IPS-18c (cell line): Measurements from ENCODE around the gene TECPR2.
A peak's percentile ranks its signal among the peaks of the same experiment; 100 is the strongest.

Source experiments
- H3K4me3 ChIP-seq: 2 replicates; pipeline ENCODE4 v1.7.0; 2013; ENCODE audit warnings: low read depth, mild to moderate bottlenecking, low read length, moderate library complexity; ENCODE audit not compliant: insufficient read depth
- H3K9me3 ChIP-seq: one replicate; pipeline ENCODE4 v1.6.1; 2013; ENCODE audit warnings: mild to moderate bottlenecking, low read length, moderate library complexity; ENCODE audit not compliant: control insufficient read depth, insufficient read depth

TECPR2 gene

GRCh38 chr14:102362545-102363181 lies at the start of gene TECPR2, which contains the start of gene CINP:
TECPR2 (plus strand) TSS chr14:102362941; CDS start chr14:102376722, 13,781 bp downstream.
CINP (minus strand) TSS chr14:102362890; CDS start chr14:102362851, 39 bp downstream.
- no peaks in the 10 kb centered on the region for H3K9me3 ChIP-seq
- H3K4me3 ChIP-seq = peak within 1 kb of the TSS; percentile 58

GRCh38 chr14:102314242-102315011 lies 48.3 kb upstream of the TECPR2 start:
- H3K4me3 ChIP-seq = peak overlapping the region; percentile 72
- H3K9me3 ChIP-seq = no peaks in the 10 kb centered on the region

GRCh38 chr14:102315121-102315520 lies 47.6 kb upstream of the TECPR2 start:
- H3K4me3 ChIP-seq = no peak overlapping the region

GRCh38 chr14:102316338-102316742 lies 46.4 kb upstream of the TECPR2 start:
- peak overlapping the region; percentile 50 for H3K4me3 ChIP-seq
- H3K9me3 ChIP-seq = no peaks in the 10 kb centered on the region

More at GRCh38 chr14:102315121-102315520, 47.6 kb upstream of the TECPR2 start:
- H3K9me3 ChIP-seq = no peaks in the 10 kb centered on the region

GRCh38 chr14:102316743-102317563 lies 45.8 kb upstream of the TECPR2 start:
- H3K9me3 ChIP-seq = no peaks in the 10 kb centered on the region
- peak overlapping the region; percentile 71 for H3K4me3 ChIP-seq

- Histone ChIP-seq H3K9me3 (no peaks in the 10 kb centered on the region), H3K4me3 (peak overlapping the region; percentile 71)
Measured at GRCh38 chr14:102317564-102318248, 45.0 kb upstream of the TECPR2 start.

- H3K9me3 ChIP-seq = no peaks in the 10 kb centered on the region
- H3K4me3 ChIP-seq = peak overlapping the region; percentile 83
Measured at GRCh38 chr14:102318781-102319276, 43.9 kb upstream of the TECPR2 start.

GRCh38 chr14:102319351-102320032 lies 43.2 kb upstream of the TECPR2 start, which contains the start of gene ZNF839:
ZNF839 (plus strand) TSS chr14:102319746; CDS start chr14:102319766, 20 bp downstream.
- Histone ChIP-seq H3K9me3 (no peaks in the 10 kb centered on the region), H3K4me3 (peak within 1 kb of the TSS; percentile 83)

- H3K9me3 ChIP-seq = no peaks in the 10 kb centered on the region
- H3K4me3 ChIP-seq = peak overlapping the region; percentile 83
Measured at GRCh38 chr14:102320033-102320660, 42.6 kb upstream of the TECPR2 start.

GRCh38 chr14:102320671-102321455 lies 41.9 kb upstream of the TECPR2 start:
- H3K9me3 ChIP-seq = no peaks in the 10 kb centered on the region
- H3K4me3 ChIP-seq = peak overlapping the region; percentile 83; the same call in 1 of the 2 replicates

GRCh38 chr14:102321456-102322422 lies 41.0 kb upstream of the TECPR2 start:
- Histone ChIP-seq H3K9me3 (no peaks in the 10 kb centered on the region), H3K4me3 (no peak overlapping the region)

GRCh38 chr14:102323102-102323501 lies 39.6 kb upstream of the TECPR2 start:
- no peaks in the 10 kb centered on the region for H3K9me3 ChIP-seq
- H3K4me3 ChIP-seq = no peak overlapping the region

- no peaks in the 10 kb centered on the region for H3K9me3 ChIP-seq
- no peak overlapping the region for H3K4me3 ChIP-seq
Measured at GRCh38 chr14:102325791-102326345, 36.9 kb upstream of the TECPR2 start.

GRCh38 chr14:102326583-102326982 lies 36.2 kb upstream of the TECPR2 start:
- no peak overlapping the region for H3K4me3 ChIP-seq
- H3K9me3 ChIP-seq = no peaks in the 10 kb centered on the region
